ENCODE measurements around the gene EBI3. TPM values are rescaled to one million over a fixed set of nuclear protein-coding genes. Genes with fewer than 3 reads are reported as not detected.

EBI3 gene
- total RNA-seq, 1 experiment from 2014 or later, result 0.10 TPM

Other genes with a start within 250 kb of the EBI3 start
- gene EEF2, start 244.1 kb upstream of the EBI3 start, total RNA-seq (2014; rRNA removed; shearing (Covaris generic)), result 2,968 and 3,290 TPM in 2 replicates
- 47.9 and 54.4 TPM in 2 replicates for gene PIAS4, start 221.8 kb upstream of the EBI3 start, total RNA-seq (2014; rRNA removed; shearing (Covaris generic))
- 18.3 and 20.8 TPM in 2 replicates for gene ZBTB7A, start 162.6 kb upstream of the EBI3 start, total RNA-seq (2014; rRNA removed; shearing (Covaris generic))
- gene MAP2K2, start 105.4 kb upstream of the EBI3 start, total RNA-seq (2014; rRNA removed; shearing (Covaris generic)), result 221 and 226 TPM in 2 replicates
- gene CREB3L3, start 75.9 kb upstream of the EBI3 start, total RNA-seq (2014; rRNA removed; shearing (Covaris generic)), result not detected in 2 replicates
- gene SIRT6, start 47.0 kb upstream of the EBI3 start, total RNA-seq (2014; rRNA removed; shearing (Covaris generic)), result 23.3 and 25.1 TPM in 2 replicates
- gene ANKRD24, start 46.8 kb upstream of the EBI3 start, total RNA-seq (2014; rRNA removed; shearing (Covaris generic)), result 1.0 and 1.2 TPM in 2 replicates
- gene YJU2, start 17.6 kb downstream of the EBI3 start, total RNA-seq (2014; rRNA removed; shearing (Covaris generic)), result 31.0 and 32.7 TPM in 2 replicates
- 1.3 and 1.5 TPM in 2 replicates for gene SHD, start 49.7 kb downstream of the EBI3 start, total RNA-seq (2014; rRNA removed; shearing (Covaris generic))
- gene TMIGD2, start 72.9 kb downstream of the EBI3 start, total RNA-seq (2014; rRNA removed; shearing (Covaris generic)), result 0.45 and 0.78 TPM in 2 replicates
- 29.8 and 34.1 TPM in 2 replicates for gene FSD1, start 75.1 kb downstream of the EBI3 start, total RNA-seq (2014; rRNA removed; shearing (Covaris generic))
- gene STAP2, start 109.3 kb downstream of the EBI3 start, total RNA-seq (2014; rRNA removed; shearing (Covaris generic)), result 14.2 and 18.0 TPM in 2 replicates
- gene MPND, start 114.0 kb downstream of the EBI3 start, total RNA-seq (2014; rRNA removed; shearing (Covaris generic)), result 11.4 and 17.4 TPM in 2 replicates
- 73.1 and 97.7 TPM in 2 replicates for gene SH3GL1, start 171.0 kb downstream of the EBI3 start, total RNA-seq (2014; rRNA removed; shearing (Covaris generic))
- 121 and 122 TPM in 2 replicates for gene CHAF1A, start 173.1 kb downstream of the EBI3 start, total RNA-seq (2014; rRNA removed; shearing (Covaris generic))
- 36.0 and 41.8 TPM in 2 replicates for gene UBXN6, start 228.3 kb downstream of the EBI3 start, total RNA-seq (2014; rRNA removed; shearing (Covaris generic))
- 111 and 116 TPM in 2 replicates for gene HDGFL2, start 242.8 kb downstream of the EBI3 start, total RNA-seq (2014; rRNA removed; shearing (Covaris generic))